ENCODE measurements around the gene GBX2. TPM values are rescaled to one million over a fixed set of nuclear protein-coding genes. Genes with fewer than 3 reads are reported as not detected.
A peak's percentile ranks its signal among the peaks of the same experiment; 100 is the strongest.

Gene GBX2
- total and polyA plus RNA-seq, 2 experiments from 2014 or later = not detected

DNA sequence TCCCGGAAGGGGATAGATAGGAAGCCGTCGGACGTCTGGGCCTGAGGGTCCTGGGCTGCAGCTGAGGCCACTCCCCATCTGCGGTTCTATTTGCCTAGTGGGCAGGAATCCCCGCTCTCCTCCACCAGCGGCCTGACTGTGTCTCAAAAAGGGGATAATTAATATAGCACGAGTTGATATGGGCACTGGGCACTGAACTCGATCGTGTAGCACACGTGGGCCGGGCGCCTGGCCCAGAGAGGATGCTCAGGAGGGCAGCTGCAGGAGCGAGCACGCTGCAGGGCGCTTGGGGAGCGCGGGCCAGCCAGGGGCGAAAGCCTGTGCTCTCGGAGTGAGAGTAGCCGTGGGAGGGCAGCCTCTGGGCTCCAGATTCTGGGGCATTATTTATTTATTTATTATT, 8.8 kb upstream of the GBX2 start:
- in situ Hi-C loops (cut with MboI) = loop anchor here (25.0 kb wide), 1 partner anchor 1040 kb away; no protein-coding TSS in a partner anchor
- Histone ChIP-seq H3K4me2 (ENCODE audit: unreplicated experiment) (no peak overlapping the region), H3K4me3 (no peak overlapping the region), H3K9me2 (ENCODE audit: insufficient read depth) (no peaks in the 10 kb centered on the region), H4K20me1 (ENCODE audit: insufficient read depth) (no peaks in the 10 kb centered on the region), H3K4me1 (ENCODE audit: insufficient read depth) (peaks cover 28% of the 10 kb centered on the region), H3K27ac (no peak overlapping the region), H2AFZ (no peak overlapping the region), H3K9ac (no peak overlapping the region), H3F3A (ENCODE audit: insufficient read depth) (peaks cover 25% of the 10 kb centered on the region), H3K36me3 (ENCODE audit: low read depth) (no peaks in the 10 kb centered on the region), H3K79me2 (ENCODE audit: insufficient read depth) (no peaks in the 10 kb centered on the region), H3K9me3 (ENCODE audit: low read depth) (no peaks in the 10 kb centered on the region), H3K27me3 (replicated peaks; ENCODE audit: insufficient read depth) (peaks cover 32% of the 10 kb centered on the region)
- DNase-seq = no peak
- WGBS, 2 experiments (ENCODE audit: low coverage in 1 of 2, low lambda C conversion rate in 2 of 2, missing lambda C conversion rate in 2 of 2) = 61 to 62% methylated on average over 21 of the region's 21 CpGs
- no peak for TF ChIP-seq EZH2 (IDR thresholded peaks at IDR 0.05; ENCODE audit: insufficient read depth, poor library complexity, severe bottlenecking)
- TF ChIP-seq EZH2phosphoT487 (IDR thresholded peaks at IDR 0.05; ENCODE audit: insufficient read depth, low read depth) = no peak

DNA sequence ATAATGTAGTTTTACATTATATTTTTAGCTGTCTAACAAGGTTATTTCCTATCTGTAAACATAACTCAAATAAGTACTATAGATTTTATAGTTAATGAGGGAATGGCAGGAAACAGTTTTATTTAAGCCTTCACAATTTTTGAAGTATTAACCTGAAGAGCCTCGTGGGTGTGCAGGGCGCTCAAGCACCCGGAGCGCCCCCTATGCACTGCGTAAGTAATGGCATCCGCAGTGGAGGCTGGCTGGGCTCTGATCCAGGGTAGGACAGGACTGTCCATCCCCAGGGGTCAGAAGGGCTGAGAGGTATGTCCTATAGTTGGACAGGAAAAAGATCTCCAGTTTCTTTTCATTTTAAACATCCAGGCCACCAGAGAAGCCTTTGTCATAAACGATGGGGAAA, 8.2 kb upstream of the GBX2 start:
- peaks cover 38% of the 10 kb centered on the region for H3K27me3 ChIP-seq (replicated peaks; ENCODE audit: insufficient read depth)

DNA sequence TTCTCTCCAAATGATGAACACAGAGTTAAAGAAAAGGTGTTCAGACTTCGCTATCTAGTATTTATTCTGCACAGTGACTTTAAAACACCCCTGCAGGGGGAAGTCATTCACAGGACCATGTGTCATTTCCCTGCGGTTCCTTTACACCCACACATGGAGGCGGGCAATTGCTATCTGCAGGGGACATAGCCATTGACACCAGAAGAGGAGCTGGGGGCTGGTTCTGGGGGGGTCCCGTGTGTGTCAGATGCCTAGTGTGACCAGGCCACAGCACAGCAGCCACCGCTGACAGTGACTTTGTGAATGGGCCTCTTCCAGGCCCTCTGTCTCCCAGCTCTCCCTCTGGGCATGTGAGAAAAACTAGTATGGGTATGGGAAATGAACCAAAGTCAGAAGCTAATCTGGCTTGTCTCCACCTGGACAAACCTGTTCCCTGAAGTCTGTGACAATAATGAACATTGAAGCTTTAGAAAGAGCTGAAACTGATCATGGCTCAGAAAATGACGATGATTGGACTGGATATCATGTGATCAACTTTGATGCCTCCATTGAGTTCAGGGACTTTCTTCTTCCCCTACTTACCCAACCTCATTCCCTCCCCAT, 7.5 kb upstream of the GBX2 start:
- Histone ChIP-seq H4K20me1 (ENCODE audit: insufficient read depth) (no peaks in the 10 kb centered on the region), H3K27ac (no peak overlapping the region), H3K27me3 (replicated peaks; ENCODE audit: insufficient read depth) (peaks cover 45% of the 10 kb centered on the region), H3K4me1 (ENCODE audit: insufficient read depth) (peaks cover 27% of the 10 kb centered on the region), H3K9me2 (ENCODE audit: insufficient read depth) (no peaks in the 10 kb centered on the region), H2AFZ (no peak overlapping the region), H3F3A (ENCODE audit: insufficient read depth) (peaks cover 25% of the 10 kb centered on the region), H3K4me2 (ENCODE audit: unreplicated experiment) (no peak overlapping the region), H3K4me3 (no peak overlapping the region), H3K79me2 (ENCODE audit: insufficient read depth) (no peaks in the 10 kb centered on the region), H3K36me3 (ENCODE audit: low read depth) (no peaks in the 10 kb centered on the region), H3K9me3 (ENCODE audit: low read depth) (no peaks in the 10 kb centered on the region), H3K9ac (no peak overlapping the region)
- no peak for TF ChIP-seq EZH2phosphoT487 (IDR thresholded peaks at IDR 0.05; ENCODE audit: insufficient read depth, low read depth)
- no peak for TF ChIP-seq EZH2 (IDR thresholded peaks at IDR 0.05; ENCODE audit: insufficient read depth, poor library complexity, severe bottlenecking)
- DNase-seq = peak; percentile 38
- 52 to 67% methylated on average over 6 of the region's 6 CpGs for WGBS, 2 experiments (ENCODE audit: low coverage in 1 of 2, low lambda C conversion rate in 2 of 2, missing lambda C conversion rate in 2 of 2)
- in situ Hi-C loops (cut with MboI) = loop anchor here (25.0 kb wide), 1 partner anchor 1038 kb away; no protein-coding TSS in a partner anchor

More for the DNA sequence above, 8.2 kb upstream of the GBX2 start:
- H3K4me2 ChIP-seq (ENCODE audit: unreplicated experiment) = no peak overlapping the region
- TF ChIP-seq EZH2phosphoT487 (IDR thresholded peaks at IDR 0.05; ENCODE audit: insufficient read depth, low read depth) = no peak
- no peaks in the 10 kb centered on the region for H3K9me3 ChIP-seq (ENCODE audit: low read depth)
- no peaks in the 10 kb centered on the region for H4K20me1 ChIP-seq (ENCODE audit: insufficient read depth)
- WGBS, 2 experiments (ENCODE audit: low coverage in 1 of 2, low lambda C conversion rate in 2 of 2, missing lambda C conversion rate in 2 of 2) = 35 to 36% methylated on average over 7 of the region's 7 CpGs
- H3K79me2 ChIP-seq (ENCODE audit: insufficient read depth) = no peaks in the 10 kb centered on the region
- no peaks in the 10 kb centered on the region for H3K9me2 ChIP-seq (ENCODE audit: insufficient read depth)
- no peak overlapping the region for H3K9ac ChIP-seq
- H3F3A ChIP-seq (ENCODE audit: insufficient read depth) = peaks cover 25% of the 10 kb centered on the region
- no peaks in the 10 kb centered on the region for H3K36me3 ChIP-seq (ENCODE audit: low read depth)
- H3K27ac ChIP-seq = no peak overlapping the region
- no peak overlapping the region for H2AFZ ChIP-seq
- H3K4me1 ChIP-seq (ENCODE audit: insufficient read depth) = peaks cover 28% of the 10 kb centered on the region
- H3K4me3 ChIP-seq = no peak overlapping the region
- in situ Hi-C loops (cut with MboI) = loop anchor here (25.0 kb wide), 1 partner anchor 1039 kb away; no protein-coding TSS in a partner anchor
- peak; percentile 56 for DNase-seq

DNA sequence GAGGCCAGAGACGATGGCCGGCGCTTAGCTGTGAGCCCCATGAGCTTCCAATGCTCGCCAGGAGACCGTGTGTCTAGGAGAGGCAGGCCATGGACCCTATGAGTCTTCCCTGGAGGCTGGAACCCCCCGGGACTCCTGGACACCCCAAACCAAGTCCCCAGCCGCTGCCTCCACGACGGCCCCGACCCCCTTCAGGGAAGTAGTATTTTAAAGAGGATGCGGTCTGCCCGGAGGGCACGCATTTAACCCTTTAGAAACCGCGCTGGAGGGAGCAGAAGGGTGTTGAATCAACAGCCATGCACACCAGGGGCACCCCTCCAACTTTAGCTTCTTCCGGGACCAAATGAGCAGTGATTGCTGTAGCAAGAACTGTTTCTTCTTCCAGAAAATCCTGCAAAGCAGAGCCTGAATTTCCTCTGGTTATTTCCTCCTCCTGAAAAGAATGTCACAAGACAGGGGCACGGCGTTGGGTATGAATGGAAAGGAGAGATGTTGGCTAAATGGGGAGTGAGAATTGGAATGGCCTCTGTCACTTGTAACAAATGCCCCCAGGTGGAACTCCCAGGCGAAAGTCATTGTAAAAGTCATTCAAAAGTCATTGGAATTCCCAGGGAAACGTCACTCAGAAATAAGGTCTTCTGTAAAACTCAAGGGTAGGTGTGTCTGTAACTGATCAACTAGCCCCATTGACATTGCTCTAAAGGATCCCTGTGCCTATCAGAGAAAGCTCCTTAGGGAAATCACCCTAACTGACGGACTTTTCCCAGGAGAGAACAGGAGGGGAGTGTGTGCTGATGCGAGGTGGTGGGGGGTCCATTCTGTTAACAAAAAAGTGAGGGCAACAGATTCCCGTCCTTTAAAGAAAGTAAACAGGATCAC, 5.8 kb upstream of the GBX2 start:
- Histone ChIP-seq H3K27ac (no peak overlapping the region), H3K27me3 (replicated peaks; ENCODE audit: insufficient read depth) (peaks cover 62% of the 10 kb centered on the region), H3K36me3 (ENCODE audit: low read depth) (no peaks in the 10 kb centered on the region), H2AFZ (no peak overlapping the region), H3K4me1 (ENCODE audit: insufficient read depth) (peaks cover 14% of the 10 kb centered on the region), H3K9me2 (ENCODE audit: insufficient read depth) (no peaks in the 10 kb centered on the region), H3K79me2 (ENCODE audit: insufficient read depth) (no peaks in the 10 kb centered on the region), H3K4me3 (no peak overlapping the region), H3F3A (ENCODE audit: insufficient read depth) (peaks cover 16% of the 10 kb centered on the region), H3K9ac (no peak overlapping the region), H4K20me1 (ENCODE audit: insufficient read depth) (no peaks in the 10 kb centered on the region), H3K4me2 (ENCODE audit: unreplicated experiment) (no peak overlapping the region), H3K9me3 (ENCODE audit: low read depth) (no peaks in the 10 kb centered on the region)
- in situ Hi-C loops (cut with MboI) = no loop called here
- TF ChIP-seq EZH2 (IDR thresholded peaks at IDR 0.05; ENCODE audit: insufficient read depth, poor library complexity, severe bottlenecking) = peak; percentile 45
- no peak for TF ChIP-seq EZH2phosphoT487 (IDR thresholded peaks at IDR 0.05; ENCODE audit: insufficient read depth, low read depth)
- WGBS, 2 experiments (ENCODE audit: low coverage in 1 of 2, low lambda C conversion rate in 2 of 2, missing lambda C conversion rate in 2 of 2) = 24 to 26% methylated on average over 23 of the region's 23 CpGs
- no peak for DNase-seq
